ENCODE results near the gene ULK4.

- TF ChIP-seq CTCF (conservative IDR thresholded peaks at IDR 0.05) (no peak), ZFX (IDR thresholded peaks at IDR 0.05) (no peak)
These were observed 535.4 kb downstream of the ULK4 start for GRCh38 chr3:41426485-41426884.

All from C4-2B (cell line).